ENCODE measurements around the gene RNU4-1.

Gene RNU4-1

DNA sequence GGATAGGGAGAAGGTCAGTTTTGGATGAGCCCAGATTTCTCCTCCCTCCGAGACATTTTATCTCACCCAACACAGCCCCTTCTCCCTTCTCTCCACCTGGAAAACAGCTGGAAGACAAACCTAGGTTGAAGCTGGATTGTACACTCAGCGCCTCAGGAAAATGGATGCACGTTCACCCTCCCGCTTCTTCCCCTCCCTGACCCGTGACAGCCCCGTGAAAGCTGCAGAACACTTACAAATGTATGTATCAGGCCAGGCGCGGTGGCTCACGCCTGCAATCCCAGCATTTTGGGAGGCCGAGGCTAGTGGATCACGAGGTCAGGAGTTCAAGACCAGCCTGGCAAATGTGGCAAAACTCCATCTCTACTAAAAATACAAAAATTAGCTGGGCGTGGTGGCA is 5.5 kb downstream of the RNU4-1 start:
- DNase-seq = no peak

DNA sequence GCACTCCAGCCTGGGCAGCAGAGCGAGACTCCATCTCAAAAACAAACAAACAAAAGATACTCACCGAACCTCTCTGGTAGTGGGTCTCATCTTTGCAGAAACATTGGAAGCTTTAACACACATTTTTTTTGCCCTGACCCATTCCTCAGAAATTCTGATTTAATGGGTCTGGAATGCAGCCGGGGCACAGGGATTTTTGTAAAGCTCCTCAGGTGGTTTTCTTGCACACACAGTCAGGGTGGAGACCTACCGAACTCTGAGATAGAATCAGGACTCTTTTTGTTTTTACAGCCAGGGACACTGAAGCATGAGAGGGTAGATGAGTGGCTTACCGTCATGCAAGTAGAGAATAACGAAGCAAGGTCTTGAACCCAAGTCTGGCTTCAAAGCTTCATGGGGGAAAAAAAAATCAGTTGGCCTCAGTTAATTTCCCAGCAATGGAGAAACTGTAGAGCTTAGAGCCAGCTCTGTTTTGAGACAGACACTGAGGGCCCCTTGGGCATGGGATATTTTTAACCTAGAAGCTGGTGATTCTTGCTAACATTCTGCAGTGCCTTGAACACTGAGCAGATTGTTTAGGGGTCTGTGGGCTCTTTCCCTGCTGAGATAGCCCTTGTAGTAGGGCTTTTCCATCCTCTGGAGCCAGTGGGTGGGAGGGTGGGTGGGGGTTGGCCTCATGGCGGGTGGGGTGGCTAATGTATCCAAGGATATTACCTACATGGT is 6.1 kb downstream of the RNU4-1 start:
- DNase-seq = no peak

- no peak for DNase-seq
Measured at GRCh38 chr12:120284381-120284780, 8.7 kb downstream of the RNU4-1 start.

DNA sequence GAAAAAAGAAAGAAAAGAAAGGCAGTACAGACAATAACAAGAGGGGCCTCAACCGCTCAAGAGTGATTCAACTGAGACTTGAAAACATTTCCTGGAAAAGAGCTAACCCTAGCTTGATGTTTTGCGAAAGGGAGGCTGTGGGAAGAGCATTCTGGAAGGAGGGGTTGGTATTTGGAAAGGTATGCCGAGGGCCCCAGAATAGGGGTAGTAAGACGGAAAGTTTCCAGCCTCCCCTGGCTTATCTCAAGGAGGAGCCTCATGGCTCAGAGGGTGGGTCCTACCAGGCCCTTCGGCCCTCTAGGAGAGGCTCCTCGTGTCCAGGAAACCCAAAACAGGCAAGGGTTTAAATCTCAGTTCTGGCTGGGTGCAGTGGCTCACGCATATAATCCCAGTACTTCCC is 9.7 kb downstream of the RNU4-1 start:
- DNase-seq = no peak

GRCh38 chr12:120278137-120279069 is 14.6 kb downstream of the RNU4-1 start:
- no peak for DNase-seq

- no peak for DNase-seq
Measured at GRCh38 chr12:120276734-120277133, 16.3 kb downstream of the RNU4-1 start.

DNA sequence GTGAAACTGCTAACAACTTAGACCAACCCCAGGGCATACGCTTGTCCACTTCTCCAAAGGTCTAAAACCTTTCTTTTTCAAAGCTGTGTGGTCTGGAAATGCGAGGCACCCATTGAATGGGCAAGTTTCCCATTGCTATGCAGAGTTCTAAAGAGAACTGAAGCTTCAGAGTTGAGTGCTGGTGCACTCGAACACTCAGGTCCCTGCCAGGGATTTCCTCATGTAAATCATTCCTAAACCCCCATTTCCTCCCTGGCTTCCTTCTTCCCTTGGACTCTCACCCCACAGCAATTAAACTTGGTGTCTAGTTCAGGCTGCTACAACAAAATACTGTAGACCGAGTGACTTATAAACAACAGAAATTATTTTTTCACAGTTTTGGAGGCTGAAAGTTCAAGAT is 25.3 kb downstream of the RNU4-1 start:
- DNase-seq = no peak

GRCh38 chr12:120266180-120266870 is 26.7 kb downstream of the RNU4-1 start:
- no peak for DNase-seq

DNA sequence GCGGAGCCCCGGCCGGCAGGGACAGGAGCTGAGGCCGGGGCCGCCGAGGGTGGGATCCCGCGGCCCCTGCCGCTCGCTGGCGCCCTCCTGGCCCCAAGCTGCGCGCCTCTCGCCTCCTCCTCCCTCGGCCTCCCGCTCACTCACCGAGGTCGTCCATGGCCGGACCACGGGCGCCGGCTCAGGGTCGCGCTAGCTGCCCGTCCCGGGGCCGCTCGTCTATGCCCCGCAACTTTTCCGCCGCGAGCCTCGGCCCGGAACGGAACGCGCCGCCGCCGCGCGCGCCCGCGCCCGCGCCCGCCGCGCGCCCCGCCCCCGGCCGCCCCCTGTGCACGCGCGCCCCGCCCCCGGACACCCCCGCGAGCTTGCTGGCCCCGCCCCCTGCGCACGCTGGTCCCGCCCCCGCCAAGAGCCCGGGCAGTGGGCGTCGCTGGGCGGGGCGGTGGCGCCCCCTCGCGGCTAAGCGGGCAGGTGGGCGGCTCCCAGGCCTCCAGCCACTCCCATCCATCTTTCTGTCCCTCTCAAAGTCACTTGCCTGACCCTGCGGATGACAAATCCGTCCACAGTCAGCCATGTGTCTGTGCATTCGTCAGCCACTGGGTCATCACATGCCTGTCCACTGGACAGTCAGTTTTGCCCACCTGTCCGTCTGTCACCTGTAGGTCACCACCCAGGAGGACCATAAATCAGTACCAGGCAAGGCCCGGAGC is 27.4 kb downstream of the RNU4-1 start, which contains the start of gene PXN:
Gene PXN (minus strand): TSS at position 258 of the 707 bp plus-strand sequence. CDS start 101 bp downstream, at position 157.
- peak; percentile 57 to 59 for DNase-seq

GRCh38 chr12:120264904-120265472 is 28.0 kb downstream of the RNU4-1 start:
- DNase-seq = no peak

GRCh38 chr12:120264086-120264903 is 28.7 kb downstream of the RNU4-1 start:
- DNase-seq = no peak

DNA sequence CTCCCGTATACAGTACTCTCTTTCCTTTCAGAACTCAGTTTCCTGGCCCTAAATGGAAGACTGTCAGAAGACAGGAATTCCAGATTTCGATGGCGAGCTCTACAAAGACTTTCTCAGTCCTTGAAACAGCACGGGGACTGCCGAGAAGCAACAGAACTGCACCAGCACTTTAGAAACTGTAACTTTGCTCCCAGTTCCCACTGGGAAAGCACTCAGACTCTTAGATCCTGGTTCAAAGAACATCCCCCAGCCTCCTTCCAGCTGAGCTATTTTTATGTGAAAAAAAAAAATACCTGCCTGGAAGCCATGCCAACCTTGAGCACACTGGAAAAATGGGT is 29.3 kb downstream of the RNU4-1 start:
- DNase-seq = no peak

GRCh38 chr12:120262852-120263747 is 29.9 kb downstream of the RNU4-1 start:
- no peak for DNase-seq

- no peak for DNase-seq
Measured at GRCh38 chr12:120261951-120262851, 30.8 kb downstream of the RNU4-1 start.

DNA sequence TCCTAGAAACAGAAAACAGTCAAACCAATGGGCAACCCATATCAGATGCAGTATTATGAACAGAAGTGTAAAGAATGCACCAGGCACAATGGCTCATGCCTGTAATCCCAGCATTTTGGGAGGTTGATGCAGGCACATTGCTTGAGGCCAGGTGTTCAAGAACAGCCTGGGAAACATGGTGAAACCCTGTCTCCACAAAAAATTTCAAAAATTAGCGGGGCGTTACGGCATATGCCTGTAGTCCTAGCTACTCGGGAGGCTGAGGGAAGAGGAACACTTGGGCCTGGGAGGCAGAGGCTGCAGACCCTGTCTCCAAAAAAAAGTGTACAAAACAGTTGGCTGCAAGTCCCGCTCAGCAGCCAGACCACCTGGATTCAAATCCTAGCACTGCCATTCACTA is 32.4 kb downstream of the RNU4-1 start:
- DNase-seq = no peak

GRCh38 chr12:120259418-120260202 is 33.4 kb downstream of the RNU4-1 start:
- no peak for DNase-seq

GRCh38 chr12:120258323-120258896 is 34.6 kb downstream of the RNU4-1 start:
- no peak for DNase-seq

Measured in NCI-H2081 (cell line).